ENCODE data around the gene ANGPTL8.

The ANGPTL8 gene

DNA sequence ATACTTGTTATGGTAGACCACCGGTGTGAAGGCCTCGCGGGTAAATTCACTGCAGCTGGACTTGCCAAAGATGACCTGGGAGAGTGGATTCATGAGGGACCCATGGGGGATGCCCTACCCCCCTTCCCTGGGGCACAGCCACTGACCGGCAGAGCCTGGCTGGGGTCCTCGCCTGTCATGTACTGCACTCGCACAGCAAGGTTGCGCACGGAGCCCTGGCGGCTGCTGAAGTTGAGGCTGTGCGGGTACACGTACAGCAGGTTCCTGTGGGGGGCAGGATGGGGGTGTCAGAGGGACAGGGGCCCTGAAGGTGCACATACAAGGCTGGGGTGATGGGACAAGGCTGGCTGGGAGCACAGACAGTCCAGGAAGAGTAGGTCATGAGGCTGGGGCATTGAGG lies 1.4 kb upstream of the ANGPTL8 start:
- no peak for DNase-seq

- DNase-seq, result no peak
Observed at GRCh38 chr19:11238781-11239376, 540 bp upstream of the ANGPTL8 start.

- DNase-seq, result no peak
Observed at GRCh38 chr19:11240008-11240444, 607 bp downstream of the ANGPTL8 start.

DNA sequence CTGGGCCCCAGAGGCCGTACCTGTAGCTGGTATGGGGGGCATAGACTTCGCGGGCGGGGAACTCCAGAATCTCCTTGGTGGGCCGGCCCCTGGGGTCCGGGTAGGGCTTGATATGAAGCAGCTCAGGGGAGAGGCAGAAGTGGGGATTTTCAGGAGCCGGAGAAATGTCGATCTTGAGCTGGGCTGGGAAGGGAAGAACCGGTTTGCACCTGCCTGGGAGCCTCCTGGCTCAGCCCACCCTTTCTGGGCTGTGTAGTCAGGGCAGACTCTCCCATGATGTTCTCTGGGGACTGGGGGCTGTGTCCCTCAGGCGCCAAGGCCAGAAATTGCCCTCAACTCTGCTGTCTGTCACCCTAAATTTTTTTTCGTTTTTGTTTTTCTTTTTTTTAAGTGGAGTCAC lies 2.6 kb downstream of the ANGPTL8 start:
- no peak for DNase-seq

DNA sequence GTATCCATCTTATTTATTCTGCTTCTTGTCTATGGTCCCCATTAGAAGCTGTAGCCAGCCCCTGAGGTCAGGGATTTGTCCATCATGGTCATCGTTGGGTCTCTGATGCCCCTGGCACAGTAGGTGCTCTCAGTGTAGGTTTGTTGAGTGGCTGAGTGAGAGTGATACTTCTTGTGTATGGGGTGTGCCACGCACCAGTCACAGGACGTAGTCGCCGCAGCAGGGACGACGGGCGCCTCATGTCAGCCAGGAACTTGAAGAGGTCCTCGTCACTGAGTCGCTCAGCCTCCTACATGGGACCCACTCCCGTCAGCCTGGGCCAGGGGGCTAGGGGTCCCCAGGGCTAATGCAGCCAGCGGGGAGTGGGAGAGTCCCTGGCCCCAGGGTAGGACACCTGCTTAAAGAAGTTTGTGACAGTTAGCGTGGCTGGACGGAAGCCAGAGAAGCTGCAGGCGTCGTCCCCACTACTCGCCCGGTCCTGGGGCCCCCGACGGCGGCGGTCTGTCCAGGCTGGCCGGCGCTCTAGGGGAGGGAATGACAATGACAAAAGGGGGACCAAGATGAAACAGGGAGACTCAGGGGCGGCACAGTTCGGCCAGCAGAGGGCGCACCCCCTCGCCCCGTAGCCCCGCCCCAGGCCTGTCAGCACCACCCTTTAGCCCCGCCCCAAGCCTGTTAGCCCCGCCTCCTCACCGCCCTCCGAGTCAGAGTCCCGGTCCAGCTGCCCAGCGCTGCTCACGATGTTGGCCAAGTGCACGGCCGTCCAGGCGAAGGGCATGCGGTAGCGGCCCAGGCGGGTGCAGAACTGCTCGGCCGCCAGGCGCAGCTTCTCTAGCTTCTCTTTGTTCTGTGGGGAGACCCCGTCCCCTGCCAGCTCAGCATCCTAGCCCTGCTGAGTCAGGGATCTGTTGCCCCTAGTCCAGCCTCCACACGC lies 3.7 kb downstream of the ANGPTL8 start:
- peak; percentile 85 for DNase-seq

DNA sequence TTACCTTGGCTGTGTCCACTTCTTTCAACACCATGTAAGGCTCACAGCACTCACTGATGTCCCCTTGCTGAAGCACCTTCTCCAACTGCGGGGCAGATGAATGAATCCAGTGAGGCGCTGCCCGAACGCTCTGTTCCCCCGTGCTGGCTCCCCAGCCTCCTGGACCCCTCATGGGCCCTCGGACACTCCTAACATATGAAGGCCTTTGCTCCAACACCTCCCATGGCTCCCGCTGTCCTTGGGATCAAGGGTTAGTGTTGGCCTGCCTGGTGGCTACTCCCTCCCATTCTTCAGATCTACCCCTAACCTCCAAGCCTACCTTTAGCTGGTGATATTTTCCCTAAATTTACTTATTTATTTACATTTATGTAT lies 4.4 kb downstream of the ANGPTL8 start:
- DNase-seq, result no peak

- no peak for DNase-seq
Observed at GRCh38 chr19:11244846-11245589, 5.6 kb downstream of the ANGPTL8 start.

DNA sequence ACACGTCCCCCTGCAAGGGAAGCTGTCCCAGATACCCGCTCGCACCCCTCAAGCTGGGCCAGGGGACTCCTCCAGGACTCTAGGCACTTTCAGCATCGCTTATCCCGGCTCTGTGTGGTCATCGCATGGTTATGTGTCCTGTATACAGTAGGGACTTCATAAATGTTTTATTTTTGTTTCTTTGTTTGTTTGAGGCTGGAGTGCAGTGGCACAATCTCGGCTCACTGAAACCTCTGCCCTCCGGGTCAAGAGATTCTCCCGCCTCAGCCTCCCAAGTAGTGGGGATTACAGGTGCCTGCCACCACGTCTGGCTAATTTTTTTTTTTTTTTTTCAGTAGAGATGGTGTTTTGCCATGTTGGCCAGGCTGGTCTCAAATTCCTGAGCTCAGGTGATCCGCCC lies 7.5 kb downstream of the ANGPTL8 start:
- DNase-seq, result no peak

- DNase-seq, result no peak
Observed at GRCh38 chr19:11247391-11247790, 8.0 kb downstream of the ANGPTL8 start.

DNA sequence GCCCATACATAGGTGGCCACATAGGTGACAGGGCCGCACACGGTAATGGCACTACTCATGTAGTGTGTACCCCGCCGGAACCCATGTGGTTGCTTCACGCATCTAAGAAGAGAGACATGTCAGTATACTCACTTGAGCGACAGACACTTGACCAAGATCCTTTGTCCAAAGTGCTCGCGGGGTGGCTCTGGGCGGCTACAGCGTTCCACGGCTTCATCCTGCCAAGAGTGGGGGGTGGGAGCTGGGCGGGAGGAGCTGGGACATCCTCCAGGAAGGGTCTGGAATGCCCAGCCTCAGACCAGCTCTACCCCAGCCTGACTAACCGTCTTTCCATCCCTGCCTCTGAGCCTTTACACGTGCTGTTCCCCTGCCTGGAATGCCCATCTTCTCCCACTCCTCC lies 8.5 kb downstream of the ANGPTL8 start:
- DNase-seq, result no peak

DNA sequence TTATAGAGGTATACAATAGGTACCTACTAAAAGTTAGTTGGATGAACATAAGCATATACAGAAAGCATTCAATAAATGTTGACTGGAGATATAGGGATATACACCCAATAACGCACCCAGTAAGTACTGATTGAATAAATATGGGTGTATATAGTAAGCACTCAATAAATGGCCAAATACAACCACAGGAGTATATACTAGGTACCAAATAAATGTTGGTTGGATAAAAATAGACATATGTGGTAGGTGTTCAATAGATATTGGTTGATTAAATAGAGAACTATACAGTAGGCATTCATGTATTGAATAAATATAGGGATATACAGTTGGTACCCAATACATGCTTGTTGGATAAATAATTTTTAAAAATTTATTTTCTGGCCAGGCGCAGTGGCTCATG lies 9.4 kb downstream of the ANGPTL8 start:
- DNase-seq, result no peak

DNA sequence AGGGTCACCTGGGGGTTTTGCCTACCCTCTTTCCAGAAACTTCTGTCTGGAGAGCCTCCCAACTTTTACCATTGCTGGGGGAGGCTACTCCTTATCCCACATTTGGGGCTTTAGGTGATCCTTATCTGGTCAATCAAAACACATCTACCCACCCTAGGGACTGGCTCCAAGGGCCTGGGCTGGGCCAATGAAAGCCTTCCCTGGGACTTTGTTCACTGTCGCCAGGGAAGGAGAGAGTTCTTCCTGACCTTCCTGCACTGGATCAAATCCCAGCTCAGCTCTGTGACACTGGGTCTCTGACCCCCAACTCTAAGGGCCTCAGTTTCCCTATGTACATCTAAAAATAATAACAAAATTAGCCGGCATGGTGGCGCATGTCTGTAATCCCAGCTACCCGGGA lies 11.8 kb downstream of the ANGPTL8 start:
- DNase-seq, result no peak

DNA sequence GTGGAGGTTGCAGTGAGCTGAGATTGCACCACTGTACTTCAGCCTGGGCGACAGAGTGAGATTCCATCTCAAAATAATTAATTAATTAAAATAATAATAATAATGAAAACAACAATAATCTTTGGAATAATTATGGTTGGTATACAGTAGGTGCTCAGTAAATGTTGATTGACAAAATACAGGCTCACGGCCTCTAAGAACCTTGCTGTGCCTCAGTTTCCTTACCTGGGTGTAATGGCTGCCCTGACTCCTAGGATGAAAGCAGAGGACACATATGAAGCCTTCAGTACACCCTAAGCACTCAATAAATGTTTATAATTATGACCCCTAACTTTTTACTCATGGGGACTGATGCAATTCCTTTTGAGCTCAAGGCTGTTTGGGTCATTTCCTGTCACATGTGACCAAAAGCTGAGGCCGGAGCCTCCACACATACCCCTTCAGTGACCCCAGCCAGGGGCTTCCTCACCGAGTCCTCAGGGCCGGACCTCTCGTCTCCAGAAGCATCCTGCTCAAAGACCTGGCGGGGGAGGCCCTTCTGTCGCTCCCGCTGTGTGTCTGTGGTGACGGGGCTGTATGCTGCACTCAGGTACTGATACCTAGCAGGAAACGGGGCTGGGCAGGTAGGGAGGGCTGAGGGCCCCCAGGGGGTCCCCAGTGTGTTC lies 12.4 kb downstream of the ANGPTL8 start:
- no peak for DNase-seq

DNA sequence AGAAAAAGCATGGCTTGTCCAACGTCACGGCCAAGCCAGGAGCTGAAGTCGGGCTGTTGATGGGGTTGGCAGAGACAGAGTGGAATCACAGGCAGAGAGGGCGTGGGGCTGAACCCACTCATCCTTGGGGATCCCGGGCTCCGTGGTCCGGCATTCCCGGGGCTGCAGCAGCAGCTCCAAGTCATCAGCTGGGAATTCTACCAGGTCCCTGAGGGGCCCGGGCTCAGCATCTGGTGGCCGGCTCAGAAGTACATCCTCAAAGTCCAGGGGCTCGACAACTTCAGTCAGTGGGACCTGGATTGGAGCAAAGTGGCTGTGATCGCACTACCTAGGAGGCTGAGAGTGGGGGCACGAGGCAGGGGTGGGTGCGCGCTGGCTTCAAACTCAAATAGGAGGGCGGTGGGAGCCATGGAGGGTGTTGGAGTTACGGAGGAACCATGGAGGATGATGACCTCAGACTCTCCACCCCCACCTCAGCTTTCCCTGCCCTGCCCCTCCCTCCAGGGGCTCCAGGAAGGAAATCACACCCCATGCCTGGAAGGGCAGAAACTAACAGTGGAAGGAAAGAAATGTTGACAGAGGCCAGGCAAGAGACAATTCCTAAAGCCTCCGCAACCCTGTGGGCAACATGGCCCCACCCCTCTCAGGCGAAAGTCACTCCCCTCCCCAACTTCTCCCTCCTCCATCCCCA lies 13.4 kb downstream of the ANGPTL8 start:
- DNase-seq, result no peak

DNA sequence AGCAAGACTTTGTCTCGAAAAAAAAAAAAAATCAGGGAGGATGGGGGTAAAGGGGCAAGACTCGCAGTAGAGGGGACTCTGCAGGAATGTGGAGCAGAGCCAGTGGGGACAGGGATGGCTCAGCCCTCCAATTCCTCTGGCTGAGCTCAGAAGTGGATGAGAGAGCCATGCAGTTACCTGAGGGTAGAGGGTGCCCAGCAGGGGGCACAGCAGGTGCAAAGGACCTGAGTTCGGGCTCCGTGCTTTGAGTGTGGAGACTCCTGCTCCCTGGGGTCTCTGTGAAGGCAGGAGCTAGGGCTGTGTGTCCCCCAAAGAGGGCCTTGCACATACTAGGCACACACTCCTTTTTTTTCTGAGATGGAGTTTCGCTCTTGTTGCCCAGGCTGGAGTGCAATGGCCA lies 15.2 kb downstream of the ANGPTL8 start:
- DNase-seq, result peak; percentile 18

- no peak for DNase-seq
Observed at GRCh38 chr19:11256189-11256588, 16.8 kb downstream of the ANGPTL8 start.

DNA sequence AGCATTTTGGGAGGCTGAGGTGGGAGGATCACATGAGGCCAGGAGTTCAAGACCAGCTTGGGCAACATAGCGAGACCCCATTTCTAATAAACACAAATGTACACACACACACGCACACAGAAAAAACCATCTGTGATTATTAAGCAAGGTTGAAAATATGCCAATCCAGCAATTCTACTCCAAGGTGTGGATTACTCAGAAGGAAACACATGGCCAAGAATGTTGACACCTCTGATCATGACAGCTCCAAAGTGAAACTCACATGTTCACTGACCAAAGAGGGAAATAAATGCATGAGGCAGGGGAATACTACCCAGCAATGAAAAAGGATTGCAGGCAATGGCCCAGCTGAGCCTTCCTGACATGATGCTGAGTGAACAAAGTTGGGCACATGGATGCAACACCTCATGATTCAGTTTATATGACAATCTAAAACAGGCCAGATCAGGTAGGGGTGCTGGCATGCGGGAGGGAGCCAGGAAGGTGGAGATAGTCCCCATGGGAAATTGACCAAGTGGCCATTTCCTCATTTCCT lies 18.5 kb downstream of the ANGPTL8 start:
- no peak for DNase-seq

DNA sequence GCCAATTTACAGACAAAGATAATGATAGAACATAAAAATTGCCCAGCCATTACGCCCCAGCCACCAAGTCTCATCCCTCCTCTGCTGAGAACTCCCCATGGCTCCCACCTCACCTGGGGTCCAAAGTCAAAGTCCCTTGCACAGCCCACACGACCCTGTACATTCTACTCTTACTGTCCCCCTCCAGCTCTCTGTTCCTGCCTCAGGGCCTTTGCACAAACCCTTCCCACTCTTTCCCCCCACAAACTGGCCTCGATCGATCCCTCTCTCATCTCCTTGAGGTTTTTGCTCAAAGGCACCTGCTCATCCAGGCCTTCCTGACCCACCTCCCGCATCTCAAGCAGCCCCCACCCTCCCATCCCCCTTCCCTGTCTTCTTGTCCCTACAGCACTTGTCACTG lies 21.6 kb downstream of the ANGPTL8 start:
- no peak for DNase-seq

DNA sequence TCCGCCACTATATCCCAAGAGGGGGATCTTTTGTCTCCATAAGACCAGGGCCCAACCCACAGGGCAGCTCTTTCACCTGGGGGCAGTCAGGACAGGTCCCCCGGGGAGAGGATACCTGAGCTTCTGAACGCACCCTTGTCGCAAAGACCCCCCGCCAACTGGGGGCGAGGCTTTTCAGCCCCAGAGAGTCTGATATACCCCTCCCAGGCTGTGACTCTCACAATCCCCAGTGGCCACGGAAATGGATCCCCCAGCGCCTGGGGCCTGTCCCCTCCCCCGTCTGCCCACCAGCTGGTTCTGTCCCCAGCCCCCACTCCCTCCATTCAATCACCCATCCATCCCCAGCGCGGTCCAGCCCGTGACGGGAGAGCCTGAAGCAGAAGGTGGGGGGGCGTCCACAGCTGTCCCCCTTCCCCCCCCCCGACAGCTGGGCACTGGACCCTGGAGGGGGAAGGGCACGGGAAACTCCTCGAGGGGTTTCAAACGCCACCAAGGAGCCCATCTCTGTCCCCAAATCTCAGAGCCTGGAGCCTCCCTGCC lies 22.1 kb downstream of the ANGPTL8 start:
- DNase-seq, result peak; percentile 29

DNA sequence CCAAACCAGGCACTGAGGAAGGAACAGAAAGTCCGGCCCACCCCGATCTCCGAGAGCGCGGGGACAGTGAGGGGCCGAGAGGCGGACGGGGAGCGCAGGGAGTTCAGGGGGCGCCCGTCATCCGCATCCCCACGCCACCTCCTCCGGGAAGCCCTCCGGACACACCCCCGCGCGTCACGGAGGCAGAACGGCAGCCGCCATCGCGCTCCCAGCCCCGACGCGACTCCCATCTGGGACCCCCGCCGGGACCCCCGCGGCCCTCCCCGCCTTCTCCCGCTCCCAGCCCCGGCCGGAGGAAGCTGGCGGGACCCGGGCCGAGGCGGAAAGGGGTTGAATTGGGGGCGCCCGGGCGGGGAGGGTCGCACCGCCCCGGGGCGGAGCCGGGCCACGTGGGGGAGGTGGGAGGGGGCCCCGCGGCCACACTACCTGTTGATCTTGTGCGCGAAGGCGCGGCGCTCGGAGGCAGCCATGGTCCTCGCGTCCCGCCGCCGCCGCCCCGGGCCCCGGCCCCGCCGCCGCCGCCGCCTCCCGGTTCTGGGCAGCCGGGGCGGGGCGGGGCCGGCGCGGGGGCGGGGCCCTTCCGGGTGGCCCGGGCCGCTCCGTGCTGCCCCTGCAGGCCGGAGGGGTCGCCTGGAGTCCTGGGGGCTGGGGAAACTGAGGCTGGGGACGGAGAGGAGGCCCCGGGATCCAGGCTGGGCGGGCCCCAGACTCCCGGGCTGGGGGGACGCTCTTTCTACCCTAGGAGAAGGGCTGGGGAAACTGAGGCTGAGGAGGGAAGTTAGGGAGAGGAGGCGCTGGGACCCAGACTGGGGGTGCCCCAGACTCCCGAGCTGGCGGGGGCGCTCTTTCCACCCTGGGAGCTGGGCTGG lies 22.8 kb downstream of the ANGPTL8 start, which contains the start of gene DOCK6:
Gene DOCK6, minus strand, starts transcription at position 554 of the 869 bp plus-strand sequence. Its CDS starts 84 bp downstream, at position 470.
- no peak for DNase-seq

- no peak for DNase-seq
Observed at GRCh38 chr19:11263726-11264125, 24.3 kb downstream of the ANGPTL8 start.
